Measurements from ENCODE around the gene SUMF2. TPM values are rescaled to one million over a fixed set of nuclear protein-coding genes. Genes with fewer than 3 reads are reported as not detected.

Gene SUMF2
- total and polyA plus RNA-seq, 2 of the 13 experiments (the other 11 are each of a cell fraction or from before 2014, with no cell fraction given) = 48.9 to 54.4 TPM

DNA sequence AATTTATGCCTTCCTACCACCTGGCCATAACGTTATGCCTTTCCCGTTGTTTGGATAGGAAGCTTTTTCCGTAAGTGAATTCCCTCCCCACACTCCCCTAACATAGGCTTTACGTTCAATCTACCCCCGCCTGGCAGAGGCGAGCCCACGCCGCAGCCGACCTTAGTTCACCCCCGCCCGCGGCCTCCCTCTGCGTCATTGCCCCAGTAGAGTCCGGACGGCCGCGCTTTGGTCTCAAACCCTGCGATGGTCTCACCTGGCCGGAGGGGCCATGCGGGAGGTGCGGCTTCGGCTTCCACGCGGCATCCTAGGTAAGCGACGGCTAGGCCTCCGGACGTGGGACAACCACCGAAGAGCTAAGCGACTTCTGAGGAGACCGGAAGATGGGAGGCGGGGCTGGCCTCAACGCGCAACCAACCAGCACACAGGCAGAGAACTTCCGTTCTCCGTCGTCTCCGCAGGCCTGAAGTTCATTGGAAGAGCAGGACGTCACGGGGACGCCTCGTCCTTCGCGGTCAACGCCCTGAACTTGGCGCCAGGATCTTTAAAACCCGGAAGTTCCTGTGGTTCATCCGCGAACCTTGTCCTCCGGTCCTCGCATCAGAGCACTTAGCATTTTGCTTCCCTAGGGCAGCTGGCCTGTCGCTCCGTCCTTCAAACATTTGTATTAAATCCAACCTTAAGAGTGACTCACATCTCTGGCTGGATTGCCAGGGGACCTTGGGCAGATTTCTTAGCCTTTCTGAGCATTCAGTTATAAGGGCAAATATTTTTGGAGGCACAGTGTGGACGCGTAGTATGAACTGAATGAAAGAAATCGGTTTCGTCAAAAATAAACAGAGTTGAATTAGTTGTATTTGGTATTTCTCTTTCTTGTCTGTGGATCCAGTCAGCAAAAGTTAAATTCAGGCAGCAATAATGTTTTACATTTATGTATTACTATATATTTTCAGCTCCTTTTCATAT lies 42.3 kb downstream of the SUMF2 start, which contains the start of gene CHCHD2 (continued):
- TF ChIP-seq, protein P1, sequence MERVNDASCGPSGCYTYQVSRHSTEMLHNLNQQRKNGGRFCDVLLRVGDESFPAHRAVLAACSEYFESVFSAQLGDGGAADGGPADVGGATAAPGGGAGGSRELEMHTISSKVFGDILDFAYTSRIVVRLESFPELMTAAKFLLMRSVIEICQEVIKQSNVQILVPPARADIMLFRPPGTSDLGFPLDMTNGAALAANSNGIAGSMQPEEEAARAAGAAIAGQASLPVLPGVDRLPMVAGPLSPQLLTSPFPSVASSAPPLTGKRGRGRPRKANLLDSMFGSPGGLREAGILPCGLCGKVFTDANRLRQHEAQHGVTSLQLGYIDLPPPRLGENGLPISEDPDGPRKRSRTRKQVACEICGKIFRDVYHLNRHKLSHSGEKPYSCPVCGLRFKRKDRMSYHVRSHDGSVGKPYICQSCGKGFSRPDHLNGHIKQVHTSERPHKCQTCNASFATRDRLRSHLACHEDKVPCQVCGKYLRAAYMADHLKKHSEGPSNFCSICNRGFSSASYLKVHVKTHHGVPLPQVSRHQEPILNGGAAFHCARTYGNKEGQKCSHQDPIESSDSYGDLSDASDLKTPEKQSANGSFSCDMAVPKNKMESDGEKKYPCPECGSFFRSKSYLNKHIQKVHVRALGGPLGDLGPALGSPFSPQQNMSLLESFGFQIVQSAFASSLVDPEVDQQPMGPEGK (CRISPR knock-in tag; IDR thresholded peaks at IDR 0.05) = peak; percentile 35
- TF ChIP-seq ZNF350 (CRISPR knock-in tag; IDR thresholded peaks at IDR 0.05; ENCODE audit: borderline replicate concordance, low read depth) (peak; percentile 88), TBL1XR1 (IDR thresholded peaks at IDR 0.05; ENCODE audit: borderline replicate concordance, low read length, partially characterized antibody) (peak; percentile 71), EHMT2 (IDR thresholded peaks at IDR 0.05; ENCODE audit: borderline replicate concordance, low read depth, low read length) (peak; percentile 76), ZNF550 (CRISPR knock-in tag; IDR thresholded peaks at IDR 0.05; ENCODE audit: borderline replicate concordance) (no peak), SP2 (CRISPR knock-in tag; IDR thresholded peaks at IDR 0.05) (peak; percentile 98), TFDP1 (CRISPR knock-in tag; IDR thresholded peaks at IDR 0.05; ENCODE audit: borderline replicate concordance) (peak; percentile 99), ZNF589 (CRISPR knock-in tag; conservative IDR thresholded peaks at IDR 0.05) (peak; percentile 80; the same call in 1 of the 2 replicates), E2F2 (CRISPR knock-in tag; IDR thresholded peaks at IDR 0.05; ENCODE audit: borderline replicate concordance) (no peak), TARDBP (CRISPR knock-in tag; IDR thresholded peaks at IDR 0.05) (peak; percentile 57; the same call in 1 of the 2 replicates), KDM3A (CRISPR knock-in tag; IDR thresholded peaks at IDR 0.05; ENCODE audit: low read depth) (peak; percentile 58), ZNF879 (CRISPR knock-in tag; IDR thresholded peaks at IDR 0.05) (peak; percentile 80; the same call in 1 of the 2 replicates), PCBP1 (IDR thresholded peaks at IDR 0.05; ENCODE audit: borderline replicate concordance, low read depth, low read length) (no peak), NFKBIZ (CRISPR knock-in tag; IDR thresholded peaks at IDR 0.05) (peak; percentile 38; the same call in 1 of the 2 replicates), ARHGAP35 (CRISPR knock-in tag; IDR thresholded peaks at IDR 0.05; ENCODE audit: borderline replicate concordance) (peak; percentile 49; the same call in 1 of the 2 replicates), ZNF143 (CRISPR knock-in tag; IDR thresholded peaks at IDR 0.05) (peak; percentile 26; the same call in 1 of the 2 replicates), ASH2L (IDR thresholded peaks at IDR 0.05; ENCODE audit: insufficient read length, low read depth, low read length) (peak; percentile 88), POLR2A (IDR thresholded peaks at IDR 0.05; ENCODE audit: insufficient read depth in 1 of 2, low read depth in 2 of 2, low read length in 2 of 2) (peak; percentile 52 to 74; a peak in 3 of 4 replicates), FOSL2 (CRISPR knock-in tag; IDR thresholded peaks at IDR 0.05) (peak; percentile 51; the same call in 1 of the 2 replicates), ZNF138 (CRISPR knock-in tag; IDR thresholded peaks at IDR 0.05; ENCODE audit: low read depth) (peak; percentile 77; the same call in 1 of the 2 replicates)
- TF ChIP-seq, protein P2, sequence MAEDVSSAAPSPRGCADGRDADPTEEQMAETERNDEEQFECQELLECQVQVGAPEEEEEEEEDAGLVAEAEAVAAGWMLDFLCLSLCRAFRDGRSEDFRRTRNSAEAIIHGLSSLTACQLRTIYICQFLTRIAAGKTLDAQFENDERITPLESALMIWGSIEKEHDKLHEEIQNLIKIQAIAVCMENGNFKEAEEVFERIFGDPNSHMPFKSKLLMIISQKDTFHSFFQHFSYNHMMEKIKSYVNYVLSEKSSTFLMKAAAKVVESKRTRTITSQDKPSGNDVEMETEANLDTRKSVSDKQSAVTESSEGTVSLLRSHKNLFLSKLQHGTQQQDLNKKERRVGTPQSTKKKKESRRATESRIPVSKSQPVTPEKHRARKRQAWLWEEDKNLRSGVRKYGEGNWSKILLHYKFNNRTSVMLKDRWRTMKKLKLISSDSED (CRISPR knock-in tag; IDR thresholded peaks at IDR 0.05) = no peak
- TF ChIP-seq, protein P3, sequence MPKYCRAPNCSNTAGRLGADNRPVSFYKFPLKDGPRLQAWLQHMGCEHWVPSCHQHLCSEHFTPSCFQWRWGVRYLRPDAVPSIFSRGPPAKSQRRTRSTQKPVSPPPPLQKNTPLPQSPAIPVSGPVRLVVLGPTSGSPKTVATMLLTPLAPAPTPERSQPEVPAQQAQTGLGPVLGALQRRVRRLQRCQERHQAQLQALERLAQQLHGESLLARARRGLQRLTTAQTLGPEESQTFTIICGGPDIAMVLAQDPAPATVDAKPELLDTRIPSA (CRISPR knock-in tag; IDR thresholded peaks at IDR 0.05; ENCODE audit: borderline replicate concordance) = no peak

Data from HepG2 (cell line).